Sigmoid colon (tissue), 7 donors: ENCODE measurements around the gene ZNF280C. TPM values are rescaled to one million over a fixed set of nuclear protein-coding genes. Genes with fewer than 3 reads are reported as not detected.

Experiments used
- DNase-seq: peaks from one replicate; pipeline ENCODE4 v3.0.0-alpha.2; 2019
- H3K27ac ChIP-seq, 4 donors: fragments of 200-600 bp; sonication (generic); one replicate each; pipeline ENCODE4 v1.5.1; 2016 to 2019; ENCODE audit warnings: mild to moderate bottlenecking in 1 of 4
- H3K27me3 ChIP-seq, 3 donors: fragments of 200-600 bp; sonication (generic); one replicate each; pipeline ENCODE4 v1.5.1; 2019; ENCODE audit warnings: mild to moderate bottlenecking in 1 of 3
- H3K36me3 ChIP-seq, 4 donors: fragments of 200-600 bp; sonication (generic); one replicate each; pipeline ENCODE4 v1.5.1; 2016 to 2019
- H3K4me1 ChIP-seq, 4 donors: fragments of 200-600 bp; sonication (generic); one replicate each; pipeline ENCODE4 v1.5.1; 2017 to 2019
- H3K4me3 ChIP-seq, 4 donors: fragments of 200-600 bp; sonication (generic); one replicate each; pipeline ENCODE4 v1.5.1; 2017 to 2019; ENCODE audit warnings: mild to moderate bottlenecking in 2 of 4, moderate library complexity in 1 of 4
- H3K9me3 ChIP-seq, 4 donors: fragments of 200-600 bp in 3 of 4; sonication (generic) in 3 of 4; one replicate each; pipeline versions ENCODE4 v1.5.1 to v1.6.1; 2013 to 2019
- EP300 ChIP-seq, 4 donors: sonication (generic); formaldehyde crosslinking; IDR thresholded peaks; one replicate each; pipeline ENCODE4 v1.6.1; 2017; ENCODE audit warnings: antibody characterized with exemption in 4 of 4
- POLR2A ChIP-seq, 2 donors: fragments of 450-650 bp; IDR thresholded peaks; one replicate each; pipeline ENCODE4 v1.6.1; 2016; ENCODE audit warnings: antibody characterized with exemption in 2 of 2, mild to moderate bottlenecking in 2 of 2, moderate library complexity in 2 of 2
- POLR2AphosphoS5 ChIP-seq, 4 donors: sonication (generic); formaldehyde crosslinking; IDR thresholded peaks; one replicate each; pipeline ENCODE4 v1.6.1; 2017; ENCODE audit warnings: antibody characterized with exemption in 4 of 4
- WGBS, 2 donors: extraction: QIAGEN DNeasy Blood & Tissue Kit; methylation state at CpG; one replicate each; pipeline ENCODE4 v1.1.7; 2013; 5-methylcytosine and 5-hydroxymethylcytosine counted together
- intact Hi-C: fragments of 100-400 bp; cut with DNase I; formaldehyde crosslinking; loops from one replicate; pipeline ENCODE4 v1.15.1; 2023
- polyA plus RNA-seq, 3 donors: library from polyadenylated mRNA; stranded (reverse); fragments of 200-250 nt; gene quantifications; one replicate each; pipeline ENCODE4 v1.2.3, GENCODE V29; 2013
- total RNA-seq, 4 donors: library from RNA; depleted of rRNA; stranded (reverse); fragments of >200 nt; gene quantifications; one replicate each; pipeline ENCODE4 v1.1.0, GENCODE V29; 2016
- TF ChIP-seq, protein P1 (sequence below), 4 experiments: fragments of 450-650 bp in 3 of 4; fragments of 200-600 bp in 1 of 4; IDR thresholded peaks; one replicate each; pipeline ENCODE4 v1.5.1; 2016 to 2019; ENCODE audit warnings: antibody characterized with exemption in 4 of 4, mild to moderate bottlenecking in 3 of 4, moderate library complexity in 2 of 4
- donor health status: healthy with polysubstance abuse.
- donor health status: Bipolar disorder and iron deficiency.
- donor health status: healthy.

ZNF280C gene
- total and polyA plus RNA-seq, 7 donors, result under 0.01 to 6.4 (median 5.3) TPM

DNA sequence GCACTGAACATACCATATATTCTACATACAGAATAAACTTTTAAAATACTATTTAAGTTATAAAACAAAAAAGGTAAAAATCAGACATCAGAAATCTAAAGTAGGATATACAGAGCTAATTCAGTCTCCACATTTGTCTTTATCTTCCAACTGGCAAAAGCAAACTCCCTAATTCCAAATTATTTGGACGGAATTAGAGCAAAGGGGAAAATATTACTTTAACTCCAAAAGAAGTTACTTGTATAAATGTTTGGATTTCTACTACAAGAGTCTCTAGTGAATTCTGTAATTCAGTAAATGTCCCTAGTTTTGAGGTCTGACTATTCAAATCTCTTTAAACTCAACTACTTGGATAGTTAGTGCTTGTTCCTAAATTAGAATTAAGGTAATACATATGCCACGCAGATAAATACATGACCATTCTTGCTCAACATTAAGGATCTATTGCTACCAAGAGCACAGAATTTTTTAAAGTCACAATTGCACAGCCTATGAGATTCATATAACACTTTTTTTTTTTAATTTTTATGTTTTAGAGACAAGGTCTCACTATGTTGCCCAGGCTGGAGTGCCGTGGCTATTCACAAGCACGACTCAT lies 7.3 kb downstream of the ZNF280C start:
- Histone ChIP-seq H3K36me3 (no peaks in the 10 kb centered on the region), H3K9me3 (no peaks in the 10 kb centered on the region), H3K27ac (no peak overlapping the region), H3K4me1 (no peaks in the 10 kb centered on the region), H3K4me3 (no peak overlapping the region), H3K27me3 (no peaks in the 10 kb centered on the region)
- intact Hi-C loops, result no loop called here
- no peak for TF ChIP-seq POLR2A (IDR thresholded peaks at IDR 0.05)
- TF ChIP-seq, protein P1, sequence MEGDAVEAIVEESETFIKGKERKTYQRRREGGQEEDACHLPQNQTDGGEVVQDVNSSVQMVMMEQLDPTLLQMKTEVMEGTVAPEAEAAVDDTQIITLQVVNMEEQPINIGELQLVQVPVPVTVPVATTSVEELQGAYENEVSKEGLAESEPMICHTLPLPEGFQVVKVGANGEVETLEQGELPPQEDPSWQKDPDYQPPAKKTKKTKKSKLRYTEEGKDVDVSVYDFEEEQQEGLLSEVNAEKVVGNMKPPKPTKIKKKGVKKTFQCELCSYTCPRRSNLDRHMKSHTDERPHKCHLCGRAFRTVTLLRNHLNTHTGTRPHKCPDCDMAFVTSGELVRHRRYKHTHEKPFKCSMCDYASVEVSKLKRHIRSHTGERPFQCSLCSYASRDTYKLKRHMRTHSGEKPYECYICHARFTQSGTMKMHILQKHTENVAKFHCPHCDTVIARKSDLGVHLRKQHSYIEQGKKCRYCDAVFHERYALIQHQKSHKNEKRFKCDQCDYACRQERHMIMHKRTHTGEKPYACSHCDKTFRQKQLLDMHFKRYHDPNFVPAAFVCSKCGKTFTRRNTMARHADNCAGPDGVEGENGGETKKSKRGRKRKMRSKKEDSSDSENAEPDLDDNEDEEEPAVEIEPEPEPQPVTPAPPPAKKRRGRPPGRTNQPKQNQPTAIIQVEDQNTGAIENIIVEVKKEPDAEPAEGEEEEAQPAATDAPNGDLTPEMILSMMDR (IDR thresholded peaks at IDR 0.05), result no peak
- TF ChIP-seq POLR2AphosphoS5 (IDR thresholded peaks at IDR 0.05), result no peak
- no peak for TF ChIP-seq EP300 (IDR thresholded peaks at IDR 0.05)
- no peak for DNase-seq
- 84 to 89% methylated on average over 4 of the region's 4 CpGs for WGBS, 2 donors

DNA sequence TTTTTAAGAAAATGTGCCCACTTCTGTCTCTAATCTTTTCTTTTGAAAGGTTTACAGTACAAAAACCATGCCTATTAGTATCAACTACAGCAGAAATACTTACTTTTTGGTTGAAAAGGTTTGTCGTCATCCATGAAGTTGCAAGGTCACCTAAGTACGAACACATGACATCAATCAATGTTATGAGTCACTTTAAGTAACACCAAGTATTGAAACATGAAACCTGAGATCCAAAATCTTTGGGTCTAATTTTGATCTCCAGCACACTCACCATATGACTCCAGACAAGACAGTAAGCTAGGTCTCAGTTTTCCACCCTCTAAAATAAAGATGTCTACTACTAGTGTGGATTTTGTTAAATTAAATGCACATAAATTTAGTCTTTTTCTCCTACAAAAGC lies 8.4 kb downstream of the ZNF280C start:
- Histone ChIP-seq H3K27ac (no peak overlapping the region), H3K27me3 (no peaks in the 10 kb centered on the region), H3K9me3 (no peaks in the 10 kb centered on the region), H3K4me1 (no peaks in the 10 kb centered on the region), H3K36me3 (no peaks in the 10 kb centered on the region), H3K4me3 (no peak overlapping the region)
- TF ChIP-seq, protein P1 (IDR thresholded peaks at IDR 0.05), result no peak
- no peak for DNase-seq
- intact Hi-C loops, result no loop called here
- 86 to 94% methylated on average over 2 of the region's 2 CpGs for WGBS, 2 donors

DNA sequence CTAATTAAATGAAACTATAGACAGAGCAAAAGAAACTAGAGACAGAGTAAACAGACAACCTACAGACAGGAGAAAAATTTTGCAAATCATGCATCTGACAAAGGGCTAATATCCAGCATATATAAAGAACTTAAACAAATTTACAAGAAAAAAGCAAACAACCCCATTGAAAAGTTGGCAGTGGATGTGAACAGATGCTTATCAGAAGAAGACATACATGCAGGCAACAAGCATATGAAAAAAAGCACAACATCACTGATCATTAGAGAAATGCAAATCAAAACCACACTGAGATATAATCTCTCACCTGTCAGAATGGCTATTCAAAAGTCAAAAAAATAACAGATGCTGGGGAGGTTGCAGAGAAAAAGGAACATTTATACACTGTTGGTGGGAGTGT lies 14.8 kb downstream of the ZNF280C start:
- TF ChIP-seq, protein P1 (IDR thresholded peaks at IDR 0.05), result no peak
- TF ChIP-seq POLR2A (IDR thresholded peaks at IDR 0.05) (no peak), POLR2AphosphoS5 (IDR thresholded peaks at IDR 0.05) (no peak), EP300 (IDR thresholded peaks at IDR 0.05) (no peak)
- Histone ChIP-seq H3K4me1 (no peaks in the 10 kb centered on the region), H3K4me3 (no peak overlapping the region), H3K9me3 (no peaks in the 10 kb centered on the region), H3K27me3 (no peaks in the 10 kb centered on the region), H3K36me3 (no peaks in the 10 kb centered on the region), H3K27ac (no peak overlapping the region)
- intact Hi-C loops, result no loop called here
- DNase-seq, result no peak

DNA sequence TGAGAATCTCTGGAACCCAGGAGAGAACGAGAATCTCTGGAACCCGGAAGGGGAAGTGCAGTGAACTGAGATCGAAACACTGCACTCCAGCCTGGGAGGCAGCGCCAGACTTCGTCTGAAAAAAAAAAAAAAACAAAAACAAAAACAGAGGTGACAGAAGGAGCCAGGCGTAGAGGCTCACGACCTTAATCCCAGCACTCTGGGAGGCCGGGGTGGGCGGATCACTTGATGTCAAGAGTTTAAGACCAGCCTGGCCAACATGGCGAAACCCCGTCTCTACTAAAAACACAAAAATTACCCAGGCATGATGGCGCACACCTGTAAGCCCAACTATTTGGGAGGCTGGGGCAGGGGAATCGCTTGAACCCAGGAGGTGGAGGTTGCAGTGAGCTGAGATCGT lies 17.0 kb downstream of the ZNF280C start:
- 96 to 98% methylated on average over 14 of the region's 14 CpGs for WGBS, 2 donors
- H3K9me3 ChIP-seq, result no peaks in the 10 kb centered on the region
- H3K4me1 ChIP-seq, result no peaks in the 10 kb centered on the region
- H3K36me3 ChIP-seq, result no peaks in the 10 kb centered on the region
- H3K27ac ChIP-seq, result no peak overlapping the region
- no peak for DNase-seq
- H3K4me3 ChIP-seq, result no peak overlapping the region
- no peak for TF ChIP-seq POLR2A (IDR thresholded peaks at IDR 0.05)
- TF ChIP-seq, protein P1 (IDR thresholded peaks at IDR 0.05), result no peak
- TF ChIP-seq EP300 (IDR thresholded peaks at IDR 0.05), result no peak
- TF ChIP-seq POLR2AphosphoS5 (IDR thresholded peaks at IDR 0.05), result no peak
- no peaks in the 10 kb centered on the region for H3K27me3 ChIP-seq
- intact Hi-C loops, result no loop called here

DNA sequence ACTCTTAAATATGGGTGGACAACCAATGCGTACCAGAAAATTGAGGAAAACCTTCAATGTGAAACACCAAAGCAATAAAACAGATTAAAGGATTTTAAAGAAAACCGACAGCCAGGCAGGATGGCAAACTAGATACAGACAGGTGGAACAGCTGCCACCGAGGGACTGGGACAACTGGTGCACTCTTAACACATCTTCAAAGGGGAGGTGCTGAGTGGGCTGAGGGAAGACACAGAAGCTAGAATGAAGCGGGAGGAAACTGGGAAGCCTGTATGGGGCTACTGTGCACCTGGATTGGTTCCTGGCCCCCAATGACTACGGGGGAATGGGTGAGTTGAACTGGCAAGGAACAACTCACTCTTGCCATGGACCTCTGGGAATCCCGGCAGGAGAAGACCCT lies 20.7 kb downstream of the ZNF280C start:
- intact Hi-C loops, result no loop called here
- Histone ChIP-seq H3K36me3 (peaks cover 0 to 4% (median 2%) of the 10 kb centered on the region in 4 donors), H3K27ac (no peak overlapping the region), H3K27me3 (no peaks in the 10 kb centered on the region), H3K4me1 (no peaks in the 10 kb centered on the region), H3K4me3 (no peak overlapping the region), H3K9me3 (no peaks in the 10 kb centered on the region)
- WGBS, 2 donors, result 95% methylated on average over 6 of the region's 6 CpGs
- DNase-seq, result no peak
- TF ChIP-seq POLR2A (IDR thresholded peaks at IDR 0.05) (no peak), POLR2AphosphoS5 (IDR thresholded peaks at IDR 0.05) (no peak), EP300 (IDR thresholded peaks at IDR 0.05) (no peak)
- TF ChIP-seq, protein P1 (IDR thresholded peaks at IDR 0.05), result no peak
